GM12891 (cell line): ENCODE data around the gene LYPD6. TPM values are rescaled to one million over a fixed set of nuclear protein-coding genes. Genes with fewer than 3 reads are reported as not detected.

Experiments
- DNase-seq: peaks from one replicate; pipeline ENCODE4 v3.0.0; 2011; ENCODE audit warnings: low spot score; ENCODE audit not compliant: insufficient read length
- FAIRE-seq: peaks from 2 replicates; lab custom pipeline; 2011; peaks lifted over from hg19 to GRCh38; lab: Jason Lieb, UNC
- PAX5 ChIP-seq: IDR thresholded peaks from 2 replicates; pipeline ENCODE4 v1.6.1; 2011; ENCODE audit warnings: low read length, moderate library complexity, mild to moderate bottlenecking; ENCODE audit not compliant: insufficient read depth, severe bottlenecking
- POLR2A ChIP-seq: IDR thresholded peaks from 2 replicates; pipeline ENCODE4 v1.6.1; 2011; ENCODE audit warnings: low read depth, low read length, control low read depth
- POLR2AphosphoS5 ChIP-seq: IDR thresholded peaks from 2 replicates; pipeline ENCODE4 v1.6.1; 2011; ENCODE audit warnings: low read depth, low read length, control low read depth
- POU2F2 ChIP-seq: IDR thresholded peaks from 2 replicates; pipeline ENCODE4 v1.6.1; 2011; ENCODE audit warnings: low read depth, mild to moderate bottlenecking, control low read depth, low read length, moderate library complexity
- SPI1 ChIP-seq: IDR thresholded peaks from 2 replicates; pipeline ENCODE4 v1.6.1; 2011; ENCODE audit warnings: low read depth, low read length, control low read depth
- TAF1 ChIP-seq: IDR thresholded peaks from 2 replicates; pipeline ENCODE4 v1.6.1; 2011; ENCODE audit warnings: low read depth, low read length, control low read depth
- polyA plus RNA-seq: library from polyadenylated mRNA; unstranded; fragments of >200 nt; gene quantifications from one replicate; pipeline ENCODE4 v1.2.1, GENCODE V29; 2012; ENCODE audit warnings: low read depth, missing spikeins, inconsistent platforms; ENCODE audit not compliant: missing spikeins

The LYPD6 gene, protein sequence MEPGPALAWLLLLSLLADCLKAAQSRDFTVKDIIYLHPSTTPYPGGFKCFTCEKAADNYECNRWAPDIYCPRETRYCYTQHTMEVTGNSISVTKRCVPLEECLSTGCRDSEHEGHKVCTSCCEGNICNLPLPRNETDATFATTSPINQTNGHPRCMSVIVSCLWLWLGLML
- 0.03 TPM for polyA plus RNA-seq

DNA sequence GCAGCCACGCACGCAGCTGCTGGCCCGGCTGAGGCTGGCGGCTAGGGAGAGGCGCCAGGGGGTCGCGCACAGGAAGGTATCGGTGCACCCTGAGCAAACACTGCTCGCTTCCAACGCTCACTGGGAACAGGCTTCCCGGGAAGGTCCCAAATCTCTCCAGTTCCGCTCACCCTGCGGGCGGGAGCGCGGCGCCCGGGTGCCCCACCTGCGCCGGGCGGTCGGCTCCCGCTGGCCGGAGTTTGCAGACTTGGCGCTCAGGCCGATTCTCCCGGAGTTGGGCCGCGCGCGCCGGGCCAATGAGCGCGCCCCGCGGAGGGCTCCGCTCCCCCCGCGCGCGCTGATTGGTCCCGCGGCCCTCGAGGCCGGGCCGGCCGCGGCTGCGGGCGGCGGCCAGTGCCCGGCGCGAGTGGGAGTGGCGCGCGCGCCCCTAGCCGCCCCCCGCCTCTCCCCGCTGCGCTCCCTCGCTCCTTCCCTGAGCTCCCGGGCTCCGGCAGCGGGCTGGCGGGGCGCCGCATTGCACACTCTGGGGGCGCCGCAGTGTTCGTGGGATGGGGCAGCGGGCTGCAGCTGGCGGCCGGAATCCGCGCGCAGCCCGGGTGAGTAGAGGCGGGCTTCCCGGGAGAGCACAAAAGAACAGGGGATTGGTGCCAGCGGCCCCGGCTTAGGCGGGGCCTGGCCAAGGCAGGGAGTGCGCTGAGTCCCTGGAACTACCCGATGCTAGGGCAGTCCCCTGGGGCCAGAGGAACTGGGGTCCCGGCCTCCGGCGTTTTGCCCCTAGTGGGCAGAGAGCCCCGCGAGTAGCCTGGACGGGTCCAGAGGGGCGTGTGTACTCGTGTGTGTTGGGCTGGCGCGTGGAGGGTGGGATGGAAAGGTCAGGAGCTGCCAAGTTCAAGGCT lies at the start of gene LYPD6:
LYPD6 (plus strand) TSS at position 461 of the 896 bp plus-strand sequence. CDS start 107,122 bp downstream, outside the sequence.
- TF ChIP-seq TAF1 (no peak), POLR2AphosphoS5 (no peak), SPI1 (no peak), POU2F2 (no peak), POLR2A (no peak), PAX5 (no peak)
- FAIRE-seq (peak; percentile 41), DNase-seq (peak; percentile 65)

DNA sequence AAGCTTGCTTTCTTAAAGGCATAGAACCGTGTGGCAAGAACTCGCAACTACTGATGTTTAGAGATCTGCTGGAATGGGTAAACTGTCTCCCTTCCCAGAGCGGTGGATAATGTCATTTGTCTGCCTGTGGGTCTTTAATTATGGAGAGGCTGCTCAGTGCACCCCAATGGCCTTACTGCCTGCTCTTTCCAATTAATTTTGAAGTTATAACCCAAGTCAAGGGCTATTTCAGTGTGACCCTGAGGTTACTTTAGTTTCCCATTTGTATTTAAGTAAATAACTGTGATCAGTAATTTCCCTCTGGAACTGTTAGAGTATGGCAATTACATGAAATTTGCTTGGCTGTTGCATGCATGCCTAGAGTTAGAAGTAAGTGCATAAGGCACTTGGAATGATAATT lies 48.9 kb upstream of the LYPD6 start:
- FAIRE-seq (no peak), DNase-seq (no peak)
- TF ChIP-seq PAX5 (no peak), POLR2AphosphoS5 (no peak), SPI1 (no peak), POU2F2 (no peak), TAF1 (no peak), POLR2A (no peak)

DNA sequence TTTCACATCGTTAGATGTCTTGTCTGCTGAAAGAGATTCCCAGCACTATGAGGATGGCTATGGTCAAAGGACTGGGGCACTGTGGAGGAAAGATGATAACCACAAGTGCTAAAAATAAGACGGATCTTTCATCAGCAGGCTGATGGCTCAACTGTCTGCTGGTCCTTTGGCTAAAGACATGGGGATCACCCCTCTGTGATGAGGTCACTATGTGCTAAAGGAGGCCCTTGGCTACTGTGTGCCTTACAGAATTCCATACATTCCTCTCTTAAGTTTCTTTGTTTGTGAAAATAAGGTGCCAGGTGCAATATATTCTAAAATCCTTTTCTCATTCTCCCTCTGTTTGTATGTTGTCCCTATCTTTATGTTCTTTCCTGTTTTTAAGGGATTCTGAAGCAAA lies 39.7 kb upstream of the LYPD6 start:
- DNase-seq = no peak
- no peak for TF ChIP-seq POLR2A
- no peak for TF ChIP-seq PAX5
- no peak for TF ChIP-seq POLR2AphosphoS5
- TF ChIP-seq TAF1 = no peak
- no peak for TF ChIP-seq POU2F2
- TF ChIP-seq SPI1 = no peak
- no peak for FAIRE-seq

DNA sequence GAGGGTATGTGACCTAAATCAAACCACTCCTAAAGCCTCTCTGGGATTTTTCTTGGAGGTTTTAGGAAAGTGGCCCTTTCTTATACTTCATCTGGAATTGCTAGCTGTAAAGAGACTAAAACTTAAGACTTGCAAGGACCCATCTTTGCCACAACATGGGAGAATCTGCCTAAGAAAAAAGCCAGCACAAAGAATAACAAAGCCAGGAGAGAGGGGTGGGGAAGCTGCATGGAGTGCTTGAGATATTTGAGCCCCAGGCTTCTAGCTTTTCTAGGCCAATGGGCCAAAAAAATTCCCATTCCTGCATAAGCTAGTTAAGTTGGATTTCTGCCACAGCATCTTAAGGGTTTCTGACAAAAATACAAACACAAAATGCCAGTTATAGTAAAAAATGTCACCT lies 38.5 kb upstream of the LYPD6 start:
- FAIRE-seq (no peak), DNase-seq (no peak)
- TF ChIP-seq TAF1 = no peak
- TF ChIP-seq POLR2A = no peak
- no peak for TF ChIP-seq POLR2AphosphoS5
- no peak for TF ChIP-seq SPI1
- TF ChIP-seq POU2F2 = no peak
- no peak for TF ChIP-seq PAX5

DNA sequence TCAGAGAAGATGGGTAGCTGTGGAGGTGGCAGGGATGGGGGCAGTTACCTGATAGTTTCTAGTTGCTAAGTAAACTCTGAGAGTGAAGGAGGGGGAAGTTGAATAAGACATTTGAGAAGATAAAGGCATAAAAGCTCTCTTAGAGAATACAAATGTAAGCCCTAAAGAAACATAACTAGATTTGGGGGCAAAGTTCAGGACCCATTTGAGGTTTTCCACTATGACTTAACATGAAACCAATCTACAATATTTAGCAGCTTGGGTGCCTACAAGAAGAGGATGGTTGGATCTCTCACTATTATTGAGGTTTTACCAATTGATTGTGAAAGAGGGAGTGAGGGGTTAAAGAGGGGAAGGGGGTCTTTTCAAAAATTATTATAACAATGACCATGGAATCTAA lies 34.4 kb upstream of the LYPD6 start:
- TF ChIP-seq POU2F2 (no peak), TAF1 (no peak), PAX5 (no peak), POLR2AphosphoS5 (no peak), POLR2A (no peak), SPI1 (no peak)
- DNase-seq (no peak), FAIRE-seq (no peak)

DNA sequence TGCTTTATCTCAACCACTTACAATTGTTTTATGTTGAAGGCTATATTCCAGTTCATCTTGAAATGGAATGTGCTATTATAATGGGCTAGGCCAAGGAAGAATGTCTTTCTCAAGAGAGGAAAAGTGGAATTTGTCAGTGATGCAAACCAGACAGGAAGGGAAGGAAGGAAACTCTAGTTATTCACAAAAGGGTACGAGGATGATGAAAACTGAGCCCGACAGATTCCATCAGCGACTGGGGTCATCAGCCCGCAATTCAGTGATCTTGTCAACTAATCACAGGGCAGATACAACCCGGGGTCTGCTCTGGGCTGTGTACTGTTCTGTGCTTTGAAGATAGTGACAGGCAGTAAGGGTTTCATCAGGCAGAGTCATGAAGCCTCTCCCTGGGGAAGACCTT lies 23.4 kb upstream of the LYPD6 start:
- no peak for DNase-seq
- FAIRE-seq = no peak
- TF ChIP-seq TAF1 (no peak), SPI1 (no peak), POU2F2 (no peak), POLR2A (no peak), PAX5 (no peak), POLR2AphosphoS5 (no peak)

DNA sequence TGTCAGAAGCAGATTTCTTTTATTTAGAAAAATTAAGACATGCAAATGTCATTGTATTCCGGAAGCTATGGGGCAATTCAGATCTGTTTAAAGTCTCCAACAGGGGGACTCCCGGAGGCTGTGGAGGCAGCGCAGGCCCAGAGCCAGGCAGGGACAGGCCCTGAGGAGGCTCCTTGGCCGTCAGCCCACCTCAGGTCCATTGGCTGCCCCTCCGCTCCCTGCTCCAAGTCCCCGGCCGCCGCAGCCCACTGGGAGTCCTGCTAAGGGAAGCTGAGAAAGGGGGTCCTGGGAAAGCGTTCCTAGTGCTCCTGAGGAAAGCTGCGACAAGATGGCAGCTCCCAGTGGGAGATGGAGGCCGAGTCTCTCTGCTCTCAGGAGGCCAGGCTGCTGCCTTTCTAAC lies 20.0 kb upstream of the LYPD6 start:
- FAIRE-seq = no peak

DNA sequence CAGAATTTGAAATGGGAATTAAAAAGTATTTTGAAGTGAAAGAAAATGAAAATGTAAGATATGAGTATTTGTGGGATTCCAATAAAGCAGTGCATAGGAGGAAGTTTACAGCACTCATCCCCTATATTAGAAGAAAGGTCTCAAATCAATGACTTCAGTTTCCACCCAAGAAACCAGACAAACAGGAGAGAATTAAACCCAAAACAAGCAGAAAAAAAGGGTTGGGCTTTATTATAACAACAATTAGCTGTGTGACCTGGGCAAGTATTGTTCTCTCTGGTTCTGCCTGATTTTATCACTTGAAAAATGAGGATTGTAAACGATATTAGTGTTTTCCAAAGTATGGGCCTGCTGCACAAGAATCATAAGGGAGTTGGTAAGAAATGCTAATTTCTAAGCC lies 18.3 kb upstream of the LYPD6 start:
- FAIRE-seq = no peak

More for the DNA sequence above, 20.0 kb upstream of the LYPD6 start:
- DNase-seq = no peak
- TF ChIP-seq SPI1 (no peak), POU2F2 (no peak), PAX5 (no peak), POLR2A (no peak), TAF1 (no peak), POLR2AphosphoS5 (no peak)

DNA sequence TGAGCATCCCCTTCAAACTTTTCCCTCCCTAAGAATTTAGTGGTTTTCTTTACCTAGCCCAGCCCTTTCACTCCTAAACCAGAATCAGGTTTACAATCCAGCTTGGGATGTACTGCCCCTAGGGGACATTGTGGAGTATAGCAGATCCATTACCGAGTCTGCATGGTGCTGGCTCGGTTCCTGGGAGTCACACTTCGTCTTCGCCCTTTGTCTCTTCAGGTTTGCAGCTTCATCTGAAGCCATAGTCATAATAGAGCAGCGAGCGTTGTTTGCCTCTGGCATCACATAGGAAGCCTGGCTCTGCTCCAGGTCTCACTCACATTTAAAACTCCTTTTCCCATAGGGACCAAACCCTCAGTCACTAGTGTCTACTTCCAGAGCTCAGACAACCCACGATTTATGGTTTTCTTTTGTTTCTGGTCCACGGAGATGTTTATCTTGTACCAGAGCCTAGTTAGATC lies 16.8 kb upstream of the LYPD6 start:
- FAIRE-seq = peak; percentile 83
- peak; percentile 59 for DNase-seq
- TF ChIP-seq PAX5 = no peak
- TF ChIP-seq POU2F2 = no peak
- TF ChIP-seq POLR2A = no peak
- TF ChIP-seq TAF1 = no peak
- no peak for TF ChIP-seq SPI1
- TF ChIP-seq POLR2AphosphoS5 = no peak

More for the DNA sequence above, 18.3 kb upstream of the LYPD6 start:
- no peak for TF ChIP-seq PAX5
- no peak for TF ChIP-seq SPI1
- no peak for TF ChIP-seq POLR2A
- no peak for TF ChIP-seq POLR2AphosphoS5
- TF ChIP-seq TAF1 = no peak
- no peak for TF ChIP-seq POU2F2
- DNase-seq = no peak
